ENCODE data around the gene ANKRD11.
"Not testable (repeated sequence)": the region's sequence is repeated elsewhere in the genome, so short reads cannot be mapped to it uniquely, and the experiment has no call there.

The ANKRD11 gene

DNA sequence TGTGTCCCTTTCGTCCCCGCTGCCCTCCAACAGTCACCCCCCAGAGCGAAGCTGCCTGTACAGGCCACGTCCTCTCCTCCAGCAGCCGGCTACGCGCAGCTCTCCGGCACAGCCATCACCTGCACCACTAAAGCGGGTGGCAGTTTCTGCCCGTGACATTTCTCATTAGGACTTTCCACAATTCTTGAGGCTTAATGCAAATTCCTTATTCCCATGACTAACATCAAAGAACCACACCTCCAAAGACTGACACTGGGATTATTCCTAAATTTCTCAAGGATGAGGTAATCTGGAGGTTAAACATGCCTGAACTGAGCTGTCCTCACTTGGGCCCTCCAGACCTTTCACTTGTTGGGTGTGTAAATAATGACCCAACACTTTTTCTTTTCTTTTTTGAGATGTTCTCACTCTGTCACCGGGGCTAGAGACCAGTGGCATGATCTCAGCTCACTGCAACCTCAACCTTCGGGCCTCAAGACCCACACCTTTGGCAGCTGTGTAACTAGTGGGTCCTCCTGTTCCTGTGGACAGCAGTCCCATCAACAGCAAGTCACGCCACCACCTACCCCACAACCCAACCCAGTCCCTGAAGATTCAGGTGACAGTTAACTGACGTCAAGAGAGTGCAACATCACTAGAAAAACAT is 11.7 kb downstream of the ANKRD11 start:
- DNase-seq (ENCODE audit: low read depth), result no peak

DNA sequence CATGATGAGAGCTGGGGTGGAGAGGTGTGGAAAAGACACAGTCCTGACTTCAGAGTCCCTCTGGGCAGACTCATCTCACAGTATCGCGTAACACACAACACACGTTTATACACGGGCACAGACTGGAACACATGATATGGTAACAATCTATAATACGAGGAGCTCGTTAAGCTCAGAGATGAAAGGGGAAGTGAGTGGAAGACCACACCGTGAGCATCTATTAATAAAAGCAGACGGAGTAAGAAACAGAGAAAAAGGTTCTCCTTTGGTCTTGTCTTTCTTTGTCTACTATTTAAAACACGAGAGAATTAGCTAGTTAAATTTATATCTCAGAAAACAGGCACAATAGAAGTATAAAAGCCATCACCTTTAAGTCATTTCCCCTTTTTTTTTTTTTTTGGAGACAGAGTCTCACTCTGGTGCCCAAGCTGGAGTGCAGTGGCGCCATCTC is 13.5 kb downstream of the ANKRD11 start:
- DNase-seq (ENCODE audit: low read depth), result no peak

DNA sequence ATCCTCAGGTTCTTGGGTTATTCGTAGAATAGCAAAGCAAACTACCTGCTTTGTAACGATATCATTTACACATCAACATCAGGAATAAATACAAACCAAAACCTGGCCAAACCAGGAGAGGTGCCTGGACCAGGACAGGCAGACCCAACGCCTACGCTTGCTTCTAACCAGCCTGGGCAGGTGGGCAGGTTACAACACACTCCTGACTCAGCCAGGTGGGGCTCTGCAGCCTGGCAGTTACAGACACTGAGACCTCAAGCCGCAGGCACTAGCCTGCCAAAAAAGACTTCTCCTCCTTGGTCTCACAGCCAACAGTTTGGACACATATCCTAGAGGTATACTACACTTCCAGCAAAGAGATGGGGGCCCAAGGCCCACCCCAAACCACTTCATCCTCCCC is 14.0 kb downstream of the ANKRD11 start:
- DNase-seq (ENCODE audit: low read depth), result no peak

DNA sequence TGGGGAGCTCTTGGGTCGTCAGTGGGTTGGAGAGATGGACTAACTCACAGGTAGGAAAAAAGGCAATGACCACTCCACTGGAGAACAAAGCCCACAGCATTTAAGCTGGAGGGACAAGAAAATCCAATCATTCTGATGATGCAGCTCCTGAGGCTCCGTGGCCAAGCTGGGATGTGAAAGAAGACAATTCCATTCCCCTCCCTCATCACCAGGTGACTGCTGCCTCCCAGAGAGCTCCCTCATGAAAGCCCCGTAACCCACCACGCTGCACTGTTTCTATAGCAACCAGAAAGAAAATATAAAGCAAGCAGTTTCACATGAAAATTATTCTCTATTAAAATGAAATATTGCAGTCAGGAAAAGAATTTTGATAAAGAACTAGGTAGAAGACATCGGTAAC is 15.2 kb downstream of the ANKRD11 start:
- DNase-seq (ENCODE audit: low read depth), result no peak

DNA sequence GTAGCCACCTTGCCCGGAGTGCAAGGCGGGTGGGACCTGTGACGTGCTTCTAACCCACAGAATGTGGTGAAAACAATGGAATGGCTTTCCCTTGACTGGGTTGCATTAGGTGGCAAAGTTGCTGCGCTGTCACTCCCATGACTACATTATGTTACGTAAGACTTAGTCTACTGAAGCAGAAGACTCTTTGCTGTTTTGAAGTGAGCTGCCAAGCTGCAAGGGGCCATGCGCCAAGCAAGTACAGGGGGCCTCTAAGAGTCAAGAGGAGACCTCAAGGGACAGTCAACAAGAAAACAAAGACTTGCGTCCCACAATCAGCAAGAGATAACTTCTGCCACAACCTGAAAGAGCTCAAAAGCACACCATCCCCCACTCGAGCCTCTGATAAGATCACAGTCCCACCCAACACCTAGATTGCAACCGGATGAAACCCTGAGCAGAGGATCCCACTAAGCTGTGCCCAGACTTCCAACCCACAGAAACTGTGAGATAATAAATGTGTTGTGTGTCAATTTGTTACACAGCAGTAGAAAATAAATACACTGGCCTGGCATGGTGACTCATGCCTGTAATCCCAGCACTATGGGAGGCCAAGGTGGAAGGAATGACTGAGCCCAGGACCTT is 16.5 kb downstream of the ANKRD11 start:
- no peak for DNase-seq (ENCODE audit: low read depth)

DNA sequence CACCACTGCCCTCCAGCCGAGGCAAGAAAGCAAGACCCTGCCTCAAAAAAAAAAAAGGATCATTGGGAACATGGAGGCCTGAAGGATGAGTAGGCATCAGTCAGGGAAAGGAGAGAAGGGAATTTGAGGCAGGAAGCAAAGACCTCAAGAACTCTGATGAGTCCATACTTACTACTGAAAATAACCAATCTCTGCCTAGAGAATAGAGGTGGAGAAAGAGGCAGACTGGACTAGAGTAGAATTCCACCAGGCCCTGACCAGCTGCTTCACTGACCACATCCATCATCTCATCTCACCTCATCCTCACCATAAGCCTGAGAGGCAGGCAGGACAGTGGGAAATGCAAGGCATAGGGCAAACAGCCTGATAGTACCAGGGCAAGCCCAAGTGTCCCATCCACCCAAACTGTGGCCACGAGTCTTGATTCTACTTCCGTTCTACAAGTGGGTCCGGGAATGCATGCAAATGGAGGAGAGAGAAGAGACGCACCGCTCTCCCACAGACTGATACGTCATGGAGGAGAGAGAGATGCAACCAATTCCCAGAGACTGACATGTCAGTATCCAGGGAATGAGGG is 17.1 kb downstream of the ANKRD11 start:
- no peak for DNase-seq (ENCODE audit: low read depth)

DNA sequence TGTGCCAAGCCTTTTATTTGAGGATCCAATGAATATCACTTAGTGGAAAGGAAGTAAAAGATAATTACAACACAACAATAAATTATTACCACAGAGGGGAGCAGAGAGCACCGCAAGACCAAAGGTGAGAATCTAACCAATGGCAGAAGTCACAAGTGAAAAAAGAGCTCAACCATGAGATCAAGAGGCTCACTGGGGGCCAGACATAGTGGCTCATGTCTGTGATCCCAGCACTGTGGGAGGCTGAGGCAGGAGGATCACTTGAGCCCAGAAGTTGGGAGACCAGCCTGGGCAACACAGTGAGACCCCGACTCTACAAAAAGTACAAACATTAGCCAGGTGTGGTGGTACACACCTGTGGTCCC is 17.7 kb downstream of the ANKRD11 start:
- no peak for DNase-seq (ENCODE audit: low read depth)

DNA sequence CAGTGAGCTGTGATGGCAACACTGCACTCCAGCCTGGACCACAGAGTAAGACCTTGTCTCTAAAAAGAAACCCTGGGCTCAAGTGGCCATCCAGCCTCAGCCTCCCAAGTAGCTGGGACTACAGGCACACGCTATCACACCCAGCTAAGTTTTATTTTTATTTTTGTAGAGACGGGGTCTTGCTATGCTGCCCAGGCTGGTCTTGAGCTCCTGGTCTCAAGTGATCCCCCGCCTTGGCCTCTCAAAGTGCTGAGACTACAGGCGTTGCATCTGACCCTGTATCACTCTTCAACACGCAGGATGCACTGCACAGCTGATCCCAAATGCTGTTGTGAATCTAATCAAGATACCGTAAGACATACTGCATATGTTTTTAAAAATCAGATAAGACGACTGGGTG is 23.0 kb downstream of the ANKRD11 start:
- no peak for DNase-seq (ENCODE audit: low read depth)

DNA sequence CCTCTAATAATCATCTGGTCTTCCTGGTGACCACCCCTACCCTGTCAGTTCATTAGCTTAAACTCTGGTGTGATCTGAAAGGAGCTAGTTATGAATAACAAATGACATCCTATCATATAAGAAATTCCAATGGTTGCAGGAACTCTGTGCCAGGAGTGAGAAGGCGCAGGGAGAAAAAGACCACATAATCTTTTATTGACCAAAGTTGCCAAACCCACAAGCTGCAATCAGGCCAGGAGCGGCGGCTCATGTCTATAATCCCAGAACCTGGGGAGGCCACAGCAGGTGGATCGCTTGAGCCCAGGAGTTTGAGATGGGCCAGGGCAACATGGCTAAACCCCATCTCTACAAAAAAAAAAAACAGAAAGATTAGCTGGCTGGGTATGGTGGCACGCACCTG is 23.4 kb downstream of the ANKRD11 start:
- DNase-seq (ENCODE audit: low read depth), result no peak

DNA sequence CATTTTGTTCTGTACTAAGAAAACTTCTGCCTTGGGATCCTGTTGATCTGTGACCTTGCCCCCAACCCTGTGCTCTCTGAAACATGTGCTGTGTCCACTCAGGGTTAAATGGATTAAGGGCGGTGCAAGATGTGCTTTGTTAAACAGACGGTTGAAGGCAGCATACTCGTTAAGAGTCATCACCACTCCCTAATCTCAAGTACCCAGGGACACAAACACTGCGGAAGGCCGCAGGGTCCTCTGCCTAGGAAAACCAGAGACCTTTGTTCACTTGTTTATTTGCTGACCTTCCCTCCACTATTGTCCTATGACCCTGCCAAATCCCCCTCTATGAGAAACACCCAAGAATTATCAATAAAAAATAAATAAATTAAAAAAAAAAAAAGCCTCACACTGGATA is 27.0 kb downstream of the ANKRD11 start:
- not testable (repeated sequence) for DNase-seq (ENCODE audit: low read depth)

DNA sequence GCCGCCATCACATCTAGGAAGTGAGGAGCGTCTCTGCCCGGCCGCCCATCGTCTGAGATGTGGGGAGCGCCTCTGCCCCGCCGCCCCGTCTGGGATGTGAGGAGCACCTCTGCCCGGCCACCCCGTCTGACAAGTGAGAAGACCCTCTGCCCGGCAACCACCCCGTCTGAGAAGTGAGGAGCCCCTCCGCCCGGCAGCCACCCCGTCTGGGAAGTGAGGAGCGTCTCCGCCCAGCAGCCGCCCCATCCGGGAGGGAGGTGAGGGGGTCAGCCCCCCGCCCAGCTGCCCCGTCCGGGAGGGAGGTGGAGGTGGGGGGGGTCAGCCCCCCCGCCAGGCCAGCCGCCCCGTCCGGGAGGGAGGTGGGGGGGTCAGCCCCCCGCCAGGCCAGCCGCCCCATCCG is 27.7 kb downstream of the ANKRD11 start:
- DNase-seq (ENCODE audit: low read depth), result not testable (repeated sequence)

DNA sequence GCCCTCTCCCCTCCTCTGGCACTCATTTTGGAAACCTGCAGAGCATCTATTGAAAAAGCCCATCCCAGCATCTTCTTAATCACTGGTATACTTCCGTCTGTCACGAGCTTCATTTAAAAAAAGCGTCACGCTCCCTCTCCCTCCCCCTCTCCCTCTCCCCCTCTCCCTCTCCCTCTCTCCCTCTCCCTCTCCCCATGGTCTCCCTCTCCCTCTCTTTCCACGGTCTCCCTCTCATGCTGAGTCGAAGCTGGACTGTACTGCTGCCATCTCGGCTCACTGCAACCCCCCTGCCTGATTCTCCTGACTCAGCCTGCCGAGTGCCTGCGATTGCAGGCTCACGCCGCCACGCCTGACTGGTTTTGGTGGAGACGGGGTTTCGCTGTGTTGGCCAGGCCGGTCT is 28.5 kb downstream of the ANKRD11 start:
- not testable (repeated sequence) for DNase-seq (ENCODE audit: low read depth)

DNA sequence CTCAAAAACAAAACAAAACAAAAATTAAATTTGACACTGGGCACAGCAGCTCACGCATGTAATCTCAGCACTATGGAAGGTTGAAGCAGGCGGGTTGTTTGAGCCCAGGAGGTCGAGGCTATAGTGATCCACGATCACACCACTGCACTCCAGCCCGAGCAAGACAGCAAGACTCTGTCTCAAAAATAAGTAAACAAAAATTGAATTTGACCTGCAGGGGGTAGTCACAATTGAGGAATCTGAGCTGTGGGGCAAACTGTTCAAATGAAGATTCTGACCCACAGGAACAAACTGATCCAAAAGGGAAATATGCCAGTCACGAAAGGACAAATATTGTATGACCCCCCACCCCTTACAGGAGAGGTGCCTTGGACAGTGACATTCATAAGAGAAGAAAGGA is 29.8 kb downstream of the ANKRD11 start:
- DNase-seq (ENCODE audit: low read depth), result no peak

DNA sequence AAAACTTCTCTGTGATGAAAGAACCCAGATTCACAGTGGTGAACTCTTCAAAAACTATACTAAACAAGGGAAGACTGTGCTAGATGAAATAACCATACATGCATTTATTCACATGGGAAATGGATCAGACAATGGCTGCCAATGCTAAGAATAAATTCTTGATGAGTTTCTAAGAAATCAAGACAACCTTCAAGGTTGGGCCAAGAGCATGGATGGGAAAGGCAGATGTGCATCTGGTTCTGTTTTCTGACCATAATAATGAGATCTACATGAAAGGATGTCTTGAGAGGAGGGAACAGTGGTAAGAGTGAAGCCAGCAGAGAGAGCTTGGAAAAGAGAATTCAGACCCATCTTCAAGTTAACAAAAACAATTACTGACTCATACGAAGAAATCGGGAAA is 31.4 kb downstream of the ANKRD11 start:
- DNase-seq (ENCODE audit: low read depth), result no peak

DNA sequence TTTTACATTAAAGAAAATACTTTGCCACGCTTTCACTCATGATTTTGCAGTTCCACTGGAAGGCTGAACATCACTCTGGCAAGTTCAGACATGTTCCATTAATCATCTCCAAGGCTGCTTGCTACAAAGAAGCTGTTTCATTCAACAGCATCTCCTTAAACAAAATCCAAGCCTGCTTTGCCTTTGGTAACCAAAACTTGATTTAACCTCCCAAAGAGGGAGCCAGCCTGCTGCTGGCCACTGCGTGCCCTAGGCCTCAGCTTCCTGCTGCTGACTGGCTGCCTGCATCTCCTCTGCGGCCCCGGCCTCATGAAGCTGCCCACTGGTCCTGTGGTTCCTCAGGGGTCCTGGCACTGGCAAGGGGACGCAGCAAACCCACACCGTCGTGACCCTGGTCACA is 31.8 kb downstream of the ANKRD11 start:
- DNase-seq (ENCODE audit: low read depth), result no peak

DNA sequence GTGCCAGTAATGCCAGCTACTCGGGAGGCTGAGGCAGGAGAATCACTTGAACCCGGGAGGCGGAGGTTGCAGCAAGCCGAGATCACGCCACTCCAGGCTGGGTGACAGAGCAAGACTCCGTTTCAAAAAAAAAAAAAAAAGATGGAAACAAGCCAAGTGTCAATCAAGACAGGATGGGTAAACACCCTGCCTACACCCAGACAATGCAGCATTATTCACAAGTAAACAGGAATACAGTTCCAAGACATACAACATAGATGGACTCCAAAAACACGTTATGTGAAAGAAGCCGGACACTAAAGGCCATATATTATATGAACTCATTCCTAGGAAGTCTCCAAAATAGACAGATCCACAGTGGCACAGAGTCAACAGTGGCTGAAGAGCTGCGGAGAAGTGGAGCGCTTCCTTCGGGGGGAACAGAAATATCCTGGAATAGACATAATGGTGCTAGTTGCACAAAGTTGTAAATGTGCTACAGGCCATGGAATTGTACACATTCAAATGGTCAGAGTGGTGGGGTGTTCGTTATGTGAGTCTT is 33.9 kb downstream of the ANKRD11 start:
- no peak for DNase-seq (ENCODE audit: low read depth)

DNA sequence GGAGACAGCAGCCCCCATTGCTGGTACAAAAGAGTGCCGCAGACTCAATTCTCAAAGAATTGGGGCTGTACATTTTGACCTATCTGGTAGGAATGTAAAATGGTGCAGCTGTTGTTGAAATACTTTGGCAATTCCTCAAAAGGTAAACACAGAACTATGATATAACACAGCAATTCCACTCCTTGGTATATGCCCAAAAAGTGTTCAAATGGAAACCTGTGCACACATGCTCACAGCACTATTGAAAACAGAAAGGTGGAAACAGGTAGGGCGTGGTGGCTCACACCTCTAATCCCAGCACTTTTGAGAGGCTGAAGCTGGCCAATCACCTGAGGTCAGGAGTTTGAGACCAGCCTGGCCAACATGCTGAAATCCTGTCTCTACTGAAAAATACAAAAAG is 34.7 kb downstream of the ANKRD11 start:
- DNase-seq (ENCODE audit: low read depth), result no peak

DNA sequence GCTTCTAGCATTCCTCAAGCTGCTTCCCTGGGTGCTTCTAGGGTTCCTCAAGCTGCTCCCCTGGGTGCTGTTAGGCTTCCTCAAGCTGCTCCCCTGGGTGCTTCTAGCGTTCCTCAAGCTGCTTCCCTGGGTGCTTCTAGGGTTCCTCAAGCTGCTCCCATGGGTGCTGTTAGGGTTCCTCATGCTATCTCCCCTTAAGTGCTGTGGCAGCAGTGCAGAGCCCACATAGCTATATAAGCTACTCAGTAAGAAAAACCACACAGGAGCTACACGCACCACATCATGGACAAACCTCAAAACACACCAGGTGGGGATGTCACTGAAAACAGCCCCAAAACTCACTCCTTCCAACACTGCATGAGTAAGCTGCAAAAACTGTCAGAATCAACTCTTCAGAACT is 35.2 kb downstream of the ANKRD11 start:
- DNase-seq (ENCODE audit: low read depth), result no peak

DNA sequence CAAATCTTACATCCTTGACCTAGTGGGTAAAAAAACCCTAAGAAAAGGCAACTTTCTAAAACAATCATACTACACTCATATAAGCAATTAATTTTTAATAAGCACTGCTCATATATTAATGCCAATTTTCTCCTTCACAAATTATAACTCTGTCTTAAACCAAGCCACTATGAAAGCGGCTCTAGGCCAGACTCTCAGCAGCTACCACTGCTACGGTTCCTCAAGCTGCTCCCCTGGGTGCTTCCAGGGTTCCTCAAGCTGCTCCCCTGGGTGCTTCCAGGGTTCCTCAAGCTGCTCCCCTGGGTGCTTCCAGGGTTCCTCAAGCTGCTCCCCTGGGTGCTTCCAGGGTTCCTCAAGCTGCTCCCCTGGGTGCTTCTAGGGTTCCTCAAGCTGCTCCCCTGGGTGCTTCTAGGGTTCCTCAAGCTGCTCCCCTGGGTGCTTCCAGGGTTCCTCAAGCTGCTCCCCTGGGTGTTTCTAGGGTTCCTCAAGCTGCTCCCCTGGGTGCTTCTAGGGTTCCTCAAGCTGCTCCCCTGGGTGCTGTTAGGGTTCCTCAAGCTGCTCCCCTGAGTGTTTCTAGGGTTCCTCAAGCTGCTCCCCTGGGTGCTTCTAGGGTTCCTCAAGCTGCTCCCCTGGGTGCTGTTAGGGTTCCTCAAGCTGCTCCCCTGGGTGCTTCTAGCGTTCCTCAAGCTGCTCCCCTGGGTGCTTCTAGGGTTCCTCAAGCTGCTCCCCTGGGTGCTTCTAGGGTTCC is 35.8 kb downstream of the ANKRD11 start:
- DNase-seq (ENCODE audit: low read depth), result not testable (repeated sequence)

DNA sequence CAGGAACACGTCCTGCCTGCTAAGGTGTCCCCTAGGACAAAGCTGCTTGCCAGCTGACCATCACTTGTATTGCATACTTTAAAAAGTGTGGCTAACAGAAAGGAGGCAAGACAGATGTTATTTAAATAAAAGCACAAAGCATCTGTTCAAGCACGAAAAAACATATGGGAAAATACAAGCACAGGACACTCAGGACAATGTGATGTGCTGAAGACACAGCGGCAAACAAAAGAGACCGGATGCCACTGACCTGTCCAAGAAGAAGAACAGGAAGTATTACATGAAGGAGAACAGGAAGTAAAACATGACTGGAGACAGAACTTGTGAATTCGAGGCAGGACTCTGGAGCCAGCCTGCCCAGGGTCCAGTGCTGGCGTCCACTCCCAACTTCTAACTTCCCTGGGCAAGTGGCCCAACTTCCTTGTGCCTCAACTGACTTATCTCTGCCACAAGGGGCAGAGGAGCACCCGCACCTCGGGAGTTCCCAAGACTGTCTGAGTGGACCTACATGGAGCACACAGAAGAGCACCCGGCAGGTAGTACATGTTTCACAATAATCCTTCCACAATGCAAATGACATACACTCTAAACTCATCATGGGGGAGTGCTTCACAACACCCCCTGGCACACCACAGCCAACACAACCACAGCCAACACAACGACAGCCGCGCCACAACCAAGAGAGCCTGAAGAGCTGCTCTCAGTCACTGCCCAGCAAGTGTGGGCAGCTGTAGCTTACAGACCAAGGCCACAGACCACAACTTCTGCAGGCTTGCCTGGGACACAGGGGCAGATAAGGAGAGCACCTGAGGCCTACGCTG is 36.6 kb downstream of the ANKRD11 start:
- no peak for DNase-seq (ENCODE audit: low read depth)

DNA sequence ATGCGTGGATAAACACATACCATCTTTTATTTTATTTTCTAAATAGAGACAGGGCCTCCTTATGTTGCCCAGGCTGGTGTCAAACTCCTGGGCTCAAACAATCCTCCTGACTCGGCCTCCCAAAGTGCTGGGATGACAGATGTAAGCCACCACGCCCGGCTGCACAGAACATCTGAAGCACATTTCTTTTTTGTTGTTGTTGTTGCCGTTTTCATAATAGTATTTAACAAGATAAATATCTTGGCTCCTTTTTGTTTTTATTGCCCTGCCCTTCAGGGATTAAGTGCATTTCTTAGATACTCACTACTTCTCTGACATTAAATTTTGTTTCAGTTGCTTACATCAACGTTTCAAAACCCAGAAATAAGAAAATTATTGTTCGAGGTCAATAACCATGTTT is 37.4 kb downstream of the ANKRD11 start:
- DNase-seq (ENCODE audit: low read depth), result no peak

DNA sequence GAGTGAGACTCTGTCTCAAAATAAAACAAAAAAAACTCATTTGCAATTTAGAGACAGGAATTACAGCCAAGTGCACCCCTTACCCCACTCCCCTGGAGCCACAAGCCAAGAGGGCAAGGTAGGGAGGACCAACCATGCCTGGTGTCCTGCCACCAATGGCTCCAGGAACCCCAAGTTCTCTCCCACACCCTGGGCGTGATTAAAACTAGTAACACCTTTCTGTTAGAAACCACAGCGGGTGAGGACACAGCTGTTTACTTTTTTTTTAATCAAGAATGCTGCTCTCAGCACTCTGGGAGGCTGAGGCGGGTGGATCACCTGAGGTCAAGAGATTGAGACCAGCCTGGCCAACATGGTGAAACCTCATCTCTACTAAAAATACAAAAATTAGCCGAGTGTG is 38.1 kb downstream of the ANKRD11 start:
- DNase-seq (ENCODE audit: low read depth), result no peak
